Stimulated activated CD4-positive, alpha-beta T cell treated with anti-CD3 and anti-CD28 coated beads, Interleukin-2, amount 100 ng/mL, for 4 hours (primary cell): ENCODE data around the gene KCNQ1OT1.

Source experiments
- DNase-seq: peaks from one replicate; pipeline ENCODE4 v3.0.0-alpha.2; 2020; ENCODE audit warnings: low read depth

The KCNQ1OT1 gene

GRCh38 chr11:2701898-2702434, 2.2 kb upstream of the KCNQ1OT1 start:
- no peak for DNase-seq

- DNase-seq, result no peak
Measured at GRCh38 chr11:2701230-2701629, 1.4 kb upstream of the KCNQ1OT1 start.

GRCh38 chr11:2700415-2701211, 819 bp upstream of the KCNQ1OT1 start:
- no peak for DNase-seq

GRCh38 chr11:2699185-2699530, 636 bp downstream of the KCNQ1OT1 start:
- DNase-seq, result no peak

GRCh38 chr11:2698386-2699184, 1.2 kb downstream of the KCNQ1OT1 start:
- no peak for DNase-seq

- DNase-seq, result no peak
Measured at GRCh38 chr11:2697866-2698265, 1.9 kb downstream of the KCNQ1OT1 start.

- DNase-seq, result no peak
Measured at GRCh38 chr11:2696455-2696854, 3.3 kb downstream of the KCNQ1OT1 start.

- DNase-seq, result no peak
Measured at GRCh38 chr11:2694995-2695939, 4.5 kb downstream of the KCNQ1OT1 start.

- DNase-seq, result no peak
Measured at GRCh38 chr11:2694495-2694894, 5.3 kb downstream of the KCNQ1OT1 start.

GRCh38 chr11:2693271-2694261, 6.2 kb downstream of the KCNQ1OT1 start:
- no peak for DNase-seq

- no peak for DNase-seq
Measured at GRCh38 chr11:2691991-2692875, 7.6 kb downstream of the KCNQ1OT1 start.

- no peak for DNase-seq
Measured at GRCh38 chr11:2691355-2691761, 8.4 kb downstream of the KCNQ1OT1 start.

- no peak for DNase-seq
Measured at GRCh38 chr11:2690596-2691354, 9.0 kb downstream of the KCNQ1OT1 start.

- no peak for DNase-seq
Measured at GRCh38 chr11:2689651-2690575, 9.9 kb downstream of the KCNQ1OT1 start.

GRCh38 chr11:2688381-2689231, 11.2 kb downstream of the KCNQ1OT1 start:
- no peak for DNase-seq

- no peak for DNase-seq
Measured at GRCh38 chr11:2687782-2688191, 12.0 kb downstream of the KCNQ1OT1 start.

- DNase-seq, result no peak
Measured at GRCh38 chr11:2687223-2687530, 12.6 kb downstream of the KCNQ1OT1 start.
